Activated CD8-positive, alpha-beta memory T cell treated with anti-CD3 and anti-CD28 coated beads for 48 hours (primary cell): ENCODE data around the gene EZH2.

Experiments
- DNase-seq, 3 experiments: peaks; one replicate each; pipeline ENCODE4 v3.0.0-alpha.2; 2020; ENCODE audit warnings: low read depth in 2 of 3, low spot score in 2 of 3

EZH2 gene

GRCh38 chr7:148884049-148884298 lies at the start of gene EZH2:
TSS of gene EZH2 (minus strand) at chr7:148884291. CDS start at chr7:148847298, 36,993 bp downstream.
- DNase-seq = no peak

GRCh38 chr7:148931470-148931869 lies 47.4 kb upstream of the EZH2 start:
- no peak for DNase-seq

- no peak for DNase-seq
Observed at GRCh38 chr7:148930335-148930734, 46.2 kb upstream of the EZH2 start.

- DNase-seq = no peak
Observed at GRCh38 chr7:148929176-148929575, 45.1 kb upstream of the EZH2 start.

GRCh38 chr7:148927123-148928045 lies 43.3 kb upstream of the EZH2 start:
- DNase-seq = no peak

- DNase-seq = no peak
Observed at GRCh38 chr7:148925836-148926235, 41.7 kb upstream of the EZH2 start.

GRCh38 chr7:148924011-148924410 lies 39.9 kb upstream of the EZH2 start:
- no peak for DNase-seq

- no peak for DNase-seq
Observed at GRCh38 chr7:148921806-148922205, 37.7 kb upstream of the EZH2 start.

GRCh38 chr7:148921189-148921588 lies 37.1 kb upstream of the EZH2 start:
- no peak for DNase-seq

GRCh38 chr7:148919859-148920258 lies 35.8 kb upstream of the EZH2 start:
- DNase-seq = no peak

GRCh38 chr7:148918058-148918596 lies 34.0 kb upstream of the EZH2 start:
- no peak for DNase-seq

- DNase-seq = no peak
Observed at GRCh38 chr7:148916186-148916585, 32.1 kb upstream of the EZH2 start.

- DNase-seq = no peak
Observed at GRCh38 chr7:148915211-148915610, 31.1 kb upstream of the EZH2 start.

- DNase-seq = peak in 2 of 3 experiments; percentile 39 to 47
Observed at GRCh38 chr7:148914208-148914777, 30.2 kb upstream of the EZH2 start.

- DNase-seq = no peak
Observed at GRCh38 chr7:148912758-148913541, 28.9 kb upstream of the EZH2 start.

GRCh38 chr7:148912151-148912550 lies 28.1 kb upstream of the EZH2 start:
- no peak for DNase-seq

GRCh38 chr7:148911626-148912025 lies 27.5 kb upstream of the EZH2 start:
- DNase-seq = no peak

- no peak for DNase-seq
Observed at GRCh38 chr7:148909568-148909967, 25.5 kb upstream of the EZH2 start.

- DNase-seq = no peak
Observed at GRCh38 chr7:148906707-148907498, 22.8 kb upstream of the EZH2 start.

GRCh38 chr7:148905093-148905666 lies 21.1 kb upstream of the EZH2 start:
- no peak for DNase-seq

- DNase-seq = no peak
Observed at GRCh38 chr7:148903504-148903903, 19.4 kb upstream of the EZH2 start.
